Smooth muscle cell (in vitro differentiated cells): ENCODE data around the gene CYB561. TPM values are rescaled to one million over a fixed set of nuclear protein-coding genes. Genes with fewer than 3 reads are reported as not detected.
A peak's percentile ranks its signal among the peaks of the same experiment; 100 is the strongest.

Source experiments
- DNase-seq: peaks from one replicate; lab custom pipeline; 2025; ENCODE audit not compliant: unreplicated experiment; lab: John Stamatoyannopoulos, UW
- H2AFZ ChIP-seq: fragments of 200-600 bp; sonication (generic); 2 replicates; pipeline ENCODE4 v1.6.0; 2016; ENCODE audit warnings: antibody characterized with exemption, low read depth, mild to moderate bottlenecking
- H3F3A ChIP-seq: fragments of 200-600 bp; sonication (generic); 2 replicates; pipeline ENCODE4 v1.6.0; 2017; ENCODE audit warnings: antibody characterized with exemption, low read depth
- H3K27ac ChIP-seq: fragments of 200-600 bp; sonication (generic); 2 replicates; pipeline ENCODE4 v1.5.1; 2016; ENCODE audit warnings: low read depth, mild to moderate bottlenecking
- H3K27me3 ChIP-seq: fragments of 200-600 bp; sonication (generic); 2 replicates; pipeline ENCODE4 v1.6.1; 2016; ENCODE audit warnings: low read depth, mild to moderate bottlenecking
- H3K36me3 ChIP-seq: fragments of 200-600 bp; sonication (generic); 2 replicates; pipeline ENCODE4 v1.5.1; 2016; ENCODE audit warnings: low read depth
- H3K4me1 ChIP-seq: fragments of 200-600 bp; sonication (generic); 2 replicates; pipeline ENCODE4 v1.5.1; 2016; ENCODE audit warnings: low read depth
- H3K4me2 ChIP-seq: fragments of 200-600 bp; sonication (generic); 2 replicates; pipeline ENCODE4 v1.6.0; 2016; ENCODE audit warnings: mild to moderate bottlenecking
- H3K4me3 ChIP-seq: fragments of 200-600 bp; sonication (generic); 2 replicates; pipeline ENCODE4 v1.5.1; 2016; ENCODE audit warnings: mild to moderate bottlenecking
- H3K79me2 ChIP-seq: fragments of 200-600 bp; sonication (generic); 2 replicates; pipeline ENCODE4 v1.6.0; 2016; ENCODE audit warnings: low read depth, mild to moderate bottlenecking
- H3K9ac ChIP-seq: fragments of 200-600 bp; sonication (generic); 2 replicates; pipeline ENCODE4 v1.6.0; 2016; ENCODE audit warnings: low read depth
- H3K9me3 ChIP-seq: fragments of 200-600 bp; sonication (generic); replicated peaks from 2 replicates; pipeline ENCODE4 v1.5.1; 2016; ENCODE audit warnings: low read depth
- H4K20me1 ChIP-seq: fragments of 200-600 bp; sonication (generic); 2 replicates; pipeline ENCODE4 v1.6.0; 2016; ENCODE audit warnings: low read depth
- WGBS: methylation state at CpG from one replicate; pipeline ENCODE4 v1.1.7; 2016; ENCODE audit warnings: low lambda C conversion rate; 5-methylcytosine and 5-hydroxymethylcytosine counted together
- polyA plus RNA-seq: library from polyadenylated mRNA; unstranded; fragments of >200 nt; fragmentation: Nextera tagmentation; extraction: Ambion mirVana; gene quantifications from 2 replicates; pipeline ENCODE4 v1.2.1, GENCODE V29; 2016
- small RNA-seq: library from RNA; depleted of rRNA; stranded (forward); fragments of <200 nt; gene quantifications from one replicate; pipeline ENCODE3, GENCODE V24; 2014
- total RNA-seq: library from RNA; depleted of rRNA; stranded (reverse); fragments of >200 nt; gene quantifications from 2 replicates; pipeline ENCODE4 v1.2.3, GENCODE V29; 2014
- TF ChIP-seq, protein P1 (sequence below): fragments of 200-600 bp; sonication (generic); IDR thresholded peaks from 2 replicates; pipeline ENCODE4 v1.5.1; 2017; ENCODE audit warnings: borderline replicate concordance, mild to moderate bottlenecking, antibody characterized with exemption; ENCODE audit not compliant: insufficient read depth, poor library complexity, severe bottlenecking

Gene CYB561
- total and polyA plus RNA-seq, 2 experiments from 2014 or later = 16.5 to 24.9 TPM

DNA sequence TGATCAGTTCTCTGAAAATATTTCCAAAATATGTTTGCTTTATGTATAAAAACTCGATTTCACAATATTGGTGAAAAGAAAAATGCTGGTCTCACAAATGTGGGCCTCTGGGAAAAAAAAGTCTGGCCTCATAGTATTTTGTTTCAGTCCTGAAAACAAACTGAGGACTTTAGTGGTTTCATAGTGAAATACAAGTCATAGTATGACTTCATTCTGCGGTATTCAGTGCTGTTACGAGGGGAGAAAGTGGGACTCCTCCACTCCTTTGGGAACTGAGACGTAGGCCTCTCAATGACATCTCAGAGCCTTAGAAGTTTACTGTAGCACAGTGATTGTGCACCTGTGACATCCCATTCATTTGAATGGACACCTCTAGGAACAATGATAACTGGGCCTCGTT is 56.0 kb downstream of the CYB561 start:
- WGBS = 96% methylated on average over 5 of the region's 5 CpGs
- Histone ChIP-seq H3F3A (no peaks in the 10 kb centered on the region), H3K27me3 (no peaks in the 10 kb centered on the region), H3K4me2 (no peak overlapping the region), H3K9me3 (no peaks in the 10 kb centered on the region), H2AFZ (no peak overlapping the region), H3K79me2 (no peaks in the 10 kb centered on the region), H3K4me1 (no peaks in the 10 kb centered on the region), H3K9ac (no peak overlapping the region), H3K4me3 (no peak overlapping the region), H3K27ac (no peak overlapping the region), H3K36me3 (peaks cover 8% of the 10 kb centered on the region), H4K20me1 (no peaks in the 10 kb centered on the region)
- TF ChIP-seq, protein P1, sequence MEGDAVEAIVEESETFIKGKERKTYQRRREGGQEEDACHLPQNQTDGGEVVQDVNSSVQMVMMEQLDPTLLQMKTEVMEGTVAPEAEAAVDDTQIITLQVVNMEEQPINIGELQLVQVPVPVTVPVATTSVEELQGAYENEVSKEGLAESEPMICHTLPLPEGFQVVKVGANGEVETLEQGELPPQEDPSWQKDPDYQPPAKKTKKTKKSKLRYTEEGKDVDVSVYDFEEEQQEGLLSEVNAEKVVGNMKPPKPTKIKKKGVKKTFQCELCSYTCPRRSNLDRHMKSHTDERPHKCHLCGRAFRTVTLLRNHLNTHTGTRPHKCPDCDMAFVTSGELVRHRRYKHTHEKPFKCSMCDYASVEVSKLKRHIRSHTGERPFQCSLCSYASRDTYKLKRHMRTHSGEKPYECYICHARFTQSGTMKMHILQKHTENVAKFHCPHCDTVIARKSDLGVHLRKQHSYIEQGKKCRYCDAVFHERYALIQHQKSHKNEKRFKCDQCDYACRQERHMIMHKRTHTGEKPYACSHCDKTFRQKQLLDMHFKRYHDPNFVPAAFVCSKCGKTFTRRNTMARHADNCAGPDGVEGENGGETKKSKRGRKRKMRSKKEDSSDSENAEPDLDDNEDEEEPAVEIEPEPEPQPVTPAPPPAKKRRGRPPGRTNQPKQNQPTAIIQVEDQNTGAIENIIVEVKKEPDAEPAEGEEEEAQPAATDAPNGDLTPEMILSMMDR = no peak
- DNase-seq = no peak

DNA sequence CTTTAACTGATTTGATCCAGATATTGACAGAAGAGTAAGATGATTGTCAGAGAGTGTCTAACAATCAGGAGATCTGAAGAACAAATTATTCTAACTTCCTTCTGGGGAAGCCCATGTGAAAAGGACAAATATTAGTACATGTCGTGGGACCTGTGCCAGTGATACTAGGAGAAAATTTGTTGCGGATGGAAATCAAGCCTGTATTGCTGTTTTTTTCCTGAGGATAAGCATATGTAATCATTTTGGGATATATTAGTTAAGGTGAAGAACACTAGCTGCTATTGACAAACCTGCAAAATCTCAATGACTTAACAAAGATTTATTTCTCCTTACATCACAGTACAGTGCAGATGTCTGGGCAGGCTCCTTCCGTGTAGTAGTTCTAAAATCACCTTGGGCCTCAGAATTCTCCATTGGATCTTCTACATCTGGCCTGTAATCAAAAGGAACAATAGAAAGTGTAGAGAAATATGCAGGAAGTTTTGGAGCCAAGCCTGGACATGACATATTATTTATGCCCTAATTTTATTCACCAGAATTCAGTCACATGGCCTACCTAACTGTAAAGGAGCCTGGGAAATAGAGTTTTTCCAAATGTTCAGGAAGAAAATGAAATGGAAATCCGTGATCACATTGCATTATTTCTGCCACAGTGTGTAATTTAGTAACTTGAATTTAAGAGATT is 58.3 kb downstream of the CYB561 start:
- H3K4me3 ChIP-seq = no peak overlapping the region
- H2AFZ ChIP-seq = no peak overlapping the region
- H3K4me2 ChIP-seq = no peak overlapping the region
- WGBS = 96% methylated on average over 4 of the region's 4 CpGs
- H3K9ac ChIP-seq = no peak overlapping the region
- no peaks in the 10 kb centered on the region for H3K4me1 ChIP-seq
- H3K9me3 ChIP-seq = no peaks in the 10 kb centered on the region
- no peaks in the 10 kb centered on the region for H4K20me1 ChIP-seq
- H3K36me3 ChIP-seq = peaks cover 8% of the 10 kb centered on the region
- H3K27me3 ChIP-seq = no peaks in the 10 kb centered on the region
- no peak overlapping the region for H3K27ac ChIP-seq
- no peaks in the 10 kb centered on the region for H3F3A ChIP-seq
- H3K79me2 ChIP-seq = no peaks in the 10 kb centered on the region
- TF ChIP-seq, protein P1 = no peak
- no peak for DNase-seq

DNA sequence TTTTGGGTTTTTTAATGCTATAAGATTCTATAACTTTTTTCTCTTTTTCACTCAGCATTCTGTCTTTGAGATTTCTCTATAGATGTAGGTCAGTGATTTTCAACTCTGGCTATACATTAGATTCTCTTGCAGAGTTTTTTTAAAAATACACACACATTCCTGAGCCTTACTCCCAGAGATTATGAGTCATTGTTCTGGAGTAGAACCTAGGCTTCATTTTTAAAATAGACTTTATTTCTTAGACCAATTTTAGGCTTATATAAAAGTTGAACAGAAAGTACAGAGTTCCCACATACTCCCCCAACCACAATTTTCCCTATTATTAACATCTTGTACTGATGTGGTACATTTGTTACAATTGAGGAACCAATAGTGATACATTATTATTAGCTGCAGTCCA is 63.3 kb downstream of the CYB561 start:
- Histone ChIP-seq H4K20me1 (no peaks in the 10 kb centered on the region), H3K79me2 (no peaks in the 10 kb centered on the region), H2AFZ (no peak overlapping the region), H3K27ac (peak overlapping the region; percentile 65), H3K27me3 (no peaks in the 10 kb centered on the region), H3K4me3 (no peak overlapping the region), H3K4me2 (peak overlapping the region; percentile 34), H3K36me3 (no peaks in the 10 kb centered on the region), H3K9ac (no peak overlapping the region), H3F3A (peaks cover 3% of the 10 kb centered on the region), H3K4me1 (no peaks in the 10 kb centered on the region), H3K9me3 (no peaks in the 10 kb centered on the region)
- TF ChIP-seq, protein P1 = no peak
- no peak for DNase-seq

Small RNAs within 50 kb of the gene (small RNA-seq; reads per million reads assigned to genes)
- 0.32 reads per million, percentile 7 among the genes with 10 or more reads in this experiment for gene AC005828.6

Other genes starting within 250 kb of the CYB561 start
- 0.94 and 1.5 TPM in 2 replicates for gene ACE, start 30.8 kb upstream of the CYB561 start, total RNA-seq
- gene ACE, start 30.8 kb upstream of the CYB561 start, polyA plus RNA-seq = 0.48 and 2.0 TPM in 2 replicates
- gene KCNH6, start 77.1 kb upstream of the CYB561 start, total RNA-seq = not detected in 2 replicates
- 0.48 TPM in 1 of 2 replicates, not detected in the other for gene KCNH6, start 77.1 kb upstream of the CYB561 start, polyA plus RNA-seq
- gene DCAF7, start 104.2 kb upstream of the CYB561 start, total RNA-seq = 29.8 and 36.8 TPM in 2 replicates
- gene DCAF7, start 104.2 kb upstream of the CYB561 start, polyA plus RNA-seq = 48.5 and 50.2 TPM in 2 replicates
- gene TACO1, start 154.6 kb upstream of the CYB561 start, total RNA-seq = 9.6 and 12.7 TPM in 2 replicates
- 25.1 and 32.3 TPM in 2 replicates for gene TACO1, start 154.6 kb upstream of the CYB561 start, polyA plus RNA-seq
- gene MAP3K3, start 176.1 kb upstream of the CYB561 start, total RNA-seq = 16.0 and 17.3 TPM in 2 replicates
- gene MAP3K3, start 176.1 kb upstream of the CYB561 start, polyA plus RNA-seq = 23.6 and 23.8 TPM in 2 replicates